MM.1S (cell line): ENCODE results near the gene RASL10A.

Source experiments
- DNase-seq: peaks from one replicate; pipeline ENCODE4 v3.0.0-alpha.2; 2015
- H2AFZ ChIP-seq: fragments of 300-600 bp; sonication (generic); 2 replicates; pipeline ENCODE4 v1.6.0; 2016; ENCODE audit warnings: antibody characterized with exemption, low read length
- H3F3A ChIP-seq: fragments of 300-600 bp; sonication (generic); 2 replicates; pipeline ENCODE4 v1.6.1; 2016; ENCODE audit warnings: mild to moderate bottlenecking, antibody characterized with exemption, low read length, moderate library complexity, mixed read lengths; ENCODE audit not compliant: insufficient read depth
- H3K27ac ChIP-seq: fragments of 300-600 bp; sonication (generic); 2 replicates; pipeline ENCODE4 v1.5.1; 2016; ENCODE audit warnings: mild to moderate bottlenecking, low read length
- H3K27me3 ChIP-seq: fragments of 300-600 bp; sonication (generic); replicated peaks from 2 replicates; pipeline ENCODE4 v1.6.0; 2016; ENCODE audit warnings: low read length; ENCODE audit not compliant: insufficient read depth
- H3K36me3 ChIP-seq: fragments of 300-600 bp; sonication (generic); replicated peaks from 2 replicates; pipeline ENCODE4 v1.6.1; 2016; ENCODE audit warnings: mild to moderate bottlenecking, low read length, mixed read lengths; ENCODE audit not compliant: insufficient read depth
- H3K4me1 ChIP-seq: fragments of 300-600 bp; sonication (generic); 2 replicates; pipeline ENCODE4 v1.6.1; 2016; ENCODE audit warnings: low read length, mixed read lengths
- H3K4me2 ChIP-seq: fragments of 300-600 bp; sonication (generic); 2 replicates; pipeline ENCODE4 v1.6.0; 2016; ENCODE audit warnings: low read depth, low read length
- H3K4me3 ChIP-seq: fragments of 300-600 bp; sonication (generic); 2 replicates; pipeline ENCODE4 v1.5.1; 2016; ENCODE audit warnings: low read length, mixed read lengths
- H3K79me2 ChIP-seq: fragments of 300-600 bp; sonication (generic); 2 replicates; pipeline ENCODE4 v1.6.1; 2016; ENCODE audit warnings: mixed run types, low read length, mixed read lengths
- H3K9ac ChIP-seq: fragments of 300-600 bp; sonication (generic); 2 replicates; pipeline ENCODE4 v1.6.1; 2016; ENCODE audit warnings: low read length, mixed read lengths
- H3K9me2 ChIP-seq: fragments of 300-600 bp; sonication (generic); replicated peaks from 2 replicates; pipeline ENCODE4 v1.6.1; 2016; ENCODE audit warnings: mild to moderate bottlenecking, low read length, mixed read lengths; ENCODE audit not compliant: insufficient read depth
- H3K9me3 ChIP-seq: fragments of 300-600 bp; sonication (generic); replicated peaks from 2 replicates; pipeline ENCODE4 v1.6.1; 2016; ENCODE audit warnings: mild to moderate bottlenecking, low read length, mixed read lengths; ENCODE audit not compliant: insufficient read depth
- H4K20me1 ChIP-seq: fragments of 300-600 bp; sonication (generic); 2 replicates; pipeline ENCODE4 v1.6.1; 2016; ENCODE audit warnings: mild to moderate bottlenecking, low read length, moderate library complexity, mixed read lengths; ENCODE audit not compliant: insufficient read depth
- EZH2 ChIP-seq: fragments of 300-600 bp; sonication (generic); optimal IDR thresholded peaks from 2 replicates; pipeline ENCODE3; 2017; ENCODE audit warnings: low read depth, mild to moderate bottlenecking, antibody characterized with exemption, low read length, mixed read lengths
- EZH2phosphoT487 ChIP-seq: fragments of 300-600 bp; sonication (generic); IDR thresholded peaks from 2 replicates; pipeline ENCODE4 v1.6.1; 2018; ENCODE audit warnings: antibody characterized with exemption, low read length
- TF ChIP-seq, protein P1 (sequence below): fragments of 300-600 bp; sonication (generic); IDR thresholded peaks from 2 replicates; pipeline ENCODE4 v1.5.1; 2016; ENCODE audit warnings: antibody characterized with exemption, low read length, mixed read lengths

RASL10A gene

DNA sequence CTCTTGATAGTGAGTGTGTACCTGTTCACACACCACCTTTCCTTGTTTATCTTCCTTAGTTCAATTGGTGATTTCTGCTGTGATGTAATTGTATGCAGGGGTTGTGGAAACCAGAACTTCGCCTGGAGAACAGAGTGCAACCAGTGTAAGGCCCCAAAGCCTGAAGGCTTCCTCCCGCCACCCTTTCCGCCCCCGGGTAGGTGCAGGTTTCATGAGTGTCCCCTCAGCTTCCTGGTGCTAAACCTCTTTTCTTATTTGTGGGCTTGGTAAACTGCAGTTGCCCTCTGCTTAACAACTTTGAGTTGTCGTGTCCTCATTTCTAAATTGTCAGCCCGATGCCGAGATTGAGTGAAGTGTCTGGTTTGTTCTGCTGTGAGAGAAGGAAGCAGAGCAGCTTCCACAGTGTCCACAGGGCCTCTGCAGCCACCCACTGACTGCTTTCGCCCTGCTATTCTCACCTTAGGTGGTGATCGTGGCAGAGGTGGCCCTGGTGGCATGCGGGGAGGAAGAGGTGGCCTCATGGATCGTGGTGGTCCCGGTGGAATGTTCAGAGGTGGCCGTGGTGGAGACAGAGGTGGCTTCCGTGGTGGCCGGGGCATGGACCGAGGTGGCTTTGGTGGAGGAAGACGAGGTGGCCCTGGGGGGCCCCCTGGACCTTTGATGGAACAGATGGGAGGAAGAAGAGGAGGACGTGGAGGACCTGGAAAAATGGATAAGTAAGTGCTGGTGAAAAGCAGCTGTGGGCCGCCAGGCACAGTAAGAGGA is 16.2 kb downstream of the RASL10A start:
- peaks cover 60% of the 10 kb centered on the region for H3F3A ChIP-seq
- no peak overlapping the region for H2AFZ ChIP-seq
- H3K9ac ChIP-seq, result no peak overlapping the region
- H3K4me3 ChIP-seq, result no peak overlapping the region
- no peaks in the 10 kb centered on the region for H3K9me3 ChIP-seq
- peaks cover 43% of the 10 kb centered on the region for H3K36me3 ChIP-seq
- no peak overlapping the region for H3K27ac ChIP-seq
- H3K4me1 ChIP-seq, result no peaks in the 10 kb centered on the region
- no peak for DNase-seq
- H3K79me2 ChIP-seq, result no peaks in the 10 kb centered on the region; the same call in 1 of the 2 replicates
- H3K9me2 ChIP-seq, result no peaks in the 10 kb centered on the region
- H4K20me1 ChIP-seq, result peaks cover 10% of the 10 kb centered on the region; the same call in 1 of the 2 replicates
- no peaks in the 10 kb centered on the region for H3K27me3 ChIP-seq
- no peak for TF ChIP-seq EZH2phosphoT487
- TF ChIP-seq, protein P1, sequence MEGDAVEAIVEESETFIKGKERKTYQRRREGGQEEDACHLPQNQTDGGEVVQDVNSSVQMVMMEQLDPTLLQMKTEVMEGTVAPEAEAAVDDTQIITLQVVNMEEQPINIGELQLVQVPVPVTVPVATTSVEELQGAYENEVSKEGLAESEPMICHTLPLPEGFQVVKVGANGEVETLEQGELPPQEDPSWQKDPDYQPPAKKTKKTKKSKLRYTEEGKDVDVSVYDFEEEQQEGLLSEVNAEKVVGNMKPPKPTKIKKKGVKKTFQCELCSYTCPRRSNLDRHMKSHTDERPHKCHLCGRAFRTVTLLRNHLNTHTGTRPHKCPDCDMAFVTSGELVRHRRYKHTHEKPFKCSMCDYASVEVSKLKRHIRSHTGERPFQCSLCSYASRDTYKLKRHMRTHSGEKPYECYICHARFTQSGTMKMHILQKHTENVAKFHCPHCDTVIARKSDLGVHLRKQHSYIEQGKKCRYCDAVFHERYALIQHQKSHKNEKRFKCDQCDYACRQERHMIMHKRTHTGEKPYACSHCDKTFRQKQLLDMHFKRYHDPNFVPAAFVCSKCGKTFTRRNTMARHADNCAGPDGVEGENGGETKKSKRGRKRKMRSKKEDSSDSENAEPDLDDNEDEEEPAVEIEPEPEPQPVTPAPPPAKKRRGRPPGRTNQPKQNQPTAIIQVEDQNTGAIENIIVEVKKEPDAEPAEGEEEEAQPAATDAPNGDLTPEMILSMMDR, result no peak
- no peak for TF ChIP-seq EZH2
- no peak overlapping the region for H3K4me2 ChIP-seq

DNA sequence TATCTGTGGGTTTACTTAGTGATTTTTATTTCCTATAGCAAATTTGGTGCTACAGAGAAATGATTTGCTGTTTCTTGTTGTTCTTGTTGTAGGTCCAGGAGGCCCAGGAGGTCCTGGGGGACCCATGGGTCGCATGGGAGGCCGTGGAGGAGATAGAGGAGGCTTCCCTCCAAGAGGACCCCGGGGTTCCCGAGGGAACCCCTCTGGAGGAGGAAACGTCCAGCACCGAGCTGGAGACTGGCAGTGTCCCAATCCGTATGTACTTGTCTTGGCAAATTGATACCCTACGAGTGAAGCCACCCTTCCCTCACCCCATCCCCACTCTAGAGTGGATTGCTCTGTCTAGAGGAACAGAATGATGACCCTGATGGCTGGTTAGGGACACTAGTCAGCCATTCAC is 16.9 kb downstream of the RASL10A start:
- Histone ChIP-seq H3K27me3 (no peaks in the 10 kb centered on the region), H3K4me3 (no peak overlapping the region), H2AFZ (no peak overlapping the region), H3F3A (peaks cover 60% of the 10 kb centered on the region), H3K36me3 (peaks cover 48% of the 10 kb centered on the region), H3K4me2 (no peak overlapping the region), H3K27ac (no peak overlapping the region), H3K79me2 (peaks cover 4% of the 10 kb centered on the region), H3K9me2 (no peaks in the 10 kb centered on the region), H4K20me1 (peaks cover 10% of the 10 kb centered on the region; the same call in 1 of the 2 replicates), H3K9me3 (no peaks in the 10 kb centered on the region), H3K9ac (no peak overlapping the region), H3K4me1 (no peaks in the 10 kb centered on the region)
- TF ChIP-seq EZH2phosphoT487, result no peak
- TF ChIP-seq, protein P1, result no peak
- no peak for TF ChIP-seq EZH2
- no peak for DNase-seq

DNA sequence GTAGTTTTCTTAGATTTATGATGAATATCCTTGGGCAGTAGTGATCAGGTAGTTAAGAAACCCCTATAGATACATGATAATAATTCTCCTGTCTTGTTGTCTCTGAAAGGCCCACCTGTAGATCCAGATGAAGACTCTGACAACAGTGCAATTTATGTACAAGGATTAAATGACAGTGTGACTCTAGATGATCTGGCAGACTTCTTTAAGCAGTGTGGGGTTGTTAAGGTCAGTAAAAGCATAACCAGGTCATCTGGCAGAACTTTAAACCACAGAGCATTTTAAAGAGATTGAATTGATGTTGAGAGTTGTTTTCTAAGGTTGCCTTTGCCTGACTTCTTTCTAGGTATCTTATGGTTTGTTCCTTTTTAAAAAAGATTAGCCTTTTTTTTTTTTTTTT is 23.1 kb downstream of the RASL10A start:
- TF ChIP-seq EZH2phosphoT487 (no peak), EZH2 (no peak)
- TF ChIP-seq, protein P1, result no peak
- peaks cover 20% of the 10 kb centered on the region; the same call in 1 of the 2 replicates for H3F3A ChIP-seq

More for the DNA sequence above, 23.1 kb downstream of the RASL10A start:
- no peaks in the 10 kb centered on the region for H3K4me1 ChIP-seq
- H3K27me3 ChIP-seq, result no peaks in the 10 kb centered on the region
- no peak overlapping the region for H2AFZ ChIP-seq
- peaks cover 72% of the 10 kb centered on the region for H3K36me3 ChIP-seq
- no peak overlapping the region for H3K4me3 ChIP-seq
- peaks cover 60% of the 10 kb centered on the region for H3K79me2 ChIP-seq
- H3K9me3 ChIP-seq, result no peaks in the 10 kb centered on the region
- H3K9ac ChIP-seq, result no peak overlapping the region
- no peak for DNase-seq
- no peaks in the 10 kb centered on the region for H3K9me2 ChIP-seq
- no peak overlapping the region for H3K4me2 ChIP-seq
- peaks cover 46% of the 10 kb centered on the region for H4K20me1 ChIP-seq
- H3K27ac ChIP-seq, result no peak overlapping the region
